ENCODE measurements around the gene CCDC63.
"Not testable (repeated sequence)": the region's sequence is repeated elsewhere in the genome, so short reads cannot be mapped to it uniquely, and the experiment has no call there.

Gene CCDC63

GRCh38 chr12:110940933-110941332 is 94.1 kb downstream of the CCDC63 start:
- TF ChIP-seq, protein P1, sequence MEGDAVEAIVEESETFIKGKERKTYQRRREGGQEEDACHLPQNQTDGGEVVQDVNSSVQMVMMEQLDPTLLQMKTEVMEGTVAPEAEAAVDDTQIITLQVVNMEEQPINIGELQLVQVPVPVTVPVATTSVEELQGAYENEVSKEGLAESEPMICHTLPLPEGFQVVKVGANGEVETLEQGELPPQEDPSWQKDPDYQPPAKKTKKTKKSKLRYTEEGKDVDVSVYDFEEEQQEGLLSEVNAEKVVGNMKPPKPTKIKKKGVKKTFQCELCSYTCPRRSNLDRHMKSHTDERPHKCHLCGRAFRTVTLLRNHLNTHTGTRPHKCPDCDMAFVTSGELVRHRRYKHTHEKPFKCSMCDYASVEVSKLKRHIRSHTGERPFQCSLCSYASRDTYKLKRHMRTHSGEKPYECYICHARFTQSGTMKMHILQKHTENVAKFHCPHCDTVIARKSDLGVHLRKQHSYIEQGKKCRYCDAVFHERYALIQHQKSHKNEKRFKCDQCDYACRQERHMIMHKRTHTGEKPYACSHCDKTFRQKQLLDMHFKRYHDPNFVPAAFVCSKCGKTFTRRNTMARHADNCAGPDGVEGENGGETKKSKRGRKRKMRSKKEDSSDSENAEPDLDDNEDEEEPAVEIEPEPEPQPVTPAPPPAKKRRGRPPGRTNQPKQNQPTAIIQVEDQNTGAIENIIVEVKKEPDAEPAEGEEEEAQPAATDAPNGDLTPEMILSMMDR (IDR thresholded peaks at IDR 0.05; ENCODE audit: low read depth, low read length): no peak
- in situ Hi-C loops (cut with HindIII; ENCODE audit: low sequenced_read_pairs): no loop called here
- no peak overlapping the region for H3K4me3 ChIP-seq (ENCODE audit: low read depth, low read length)
- DNase-seq (ENCODE audit: low read depth, low spot score): no peak

GRCh38 chr12:110941391-110941790 is 94.6 kb downstream of the CCDC63 start:
- TF ChIP-seq, protein P1 (IDR thresholded peaks at IDR 0.05; ENCODE audit: low read depth, low read length): no peak
- H3K4me3 ChIP-seq (ENCODE audit: low read depth, low read length): no peak overlapping the region
- in situ Hi-C loops (cut with HindIII; ENCODE audit: low sequenced_read_pairs): no loop called here
- DNase-seq (ENCODE audit: low read depth, low spot score): no peak

GRCh38 chr12:110943373-110943772 is 96.6 kb downstream of the CCDC63 start:
- in situ Hi-C loops (cut with HindIII; ENCODE audit: low sequenced_read_pairs): no loop called here
- TF ChIP-seq, protein P1 (IDR thresholded peaks at IDR 0.05; ENCODE audit: low read depth, low read length): no peak

GRCh38 chr12:110948041-110948440 is 101.3 kb downstream of the CCDC63 start:
- H3K4me3 ChIP-seq (ENCODE audit: low read depth, low read length): no peak overlapping the region
- in situ Hi-C loops (cut with HindIII; ENCODE audit: low sequenced_read_pairs): no loop called here
- TF ChIP-seq, protein P1 (IDR thresholded peaks at IDR 0.05; ENCODE audit: low read depth, low read length): no peak
- no peak for DNase-seq (ENCODE audit: low read depth, low spot score)

More at GRCh38 chr12:110943373-110943772, 96.6 kb downstream of the CCDC63 start:
- no peak overlapping the region for H3K4me3 ChIP-seq (ENCODE audit: low read depth, low read length)
- DNase-seq (ENCODE audit: low read depth, low spot score): no peak

- H3K4me3 ChIP-seq (ENCODE audit: low read depth, low read length); DNase-seq (ENCODE audit: low read depth, low spot score); in situ Hi-C loops (cut with HindIII; ENCODE audit: low sequenced_read_pairs): not testable (repeated sequence)
Observed at GRCh38 chr12:110950466-110950865, 103.7 kb downstream of the CCDC63 start.

GRCh38 chr12:110950867-110951266 is 104.1 kb downstream of the CCDC63 start:
- H3K4me3 ChIP-seq (ENCODE audit: low read depth, low read length); DNase-seq (ENCODE audit: low read depth, low spot score); in situ Hi-C loops (cut with HindIII; ENCODE audit: low sequenced_read_pairs): not testable (repeated sequence)
